Right atrium auricular region (tissue), 2 donors: ENCODE results near the gene NUDT12. TPM values are rescaled to one million over a fixed set of nuclear protein-coding genes. Genes with fewer than 3 reads are reported as not detected.

Experiments used
- DNase-seq: peaks from one replicate; pipeline ENCODE4 v3.0.0-alpha.2; 2019; ENCODE audit warnings: low spot score
- H3K27ac ChIP-seq, 2 donors: fragments of 200-600 bp; sonication (generic); 1 replicate in 1 of 2; 2 replicates in 1 of 2; pipeline ENCODE4 v1.5.1; 2016 to 2019
- H3K27me3 ChIP-seq, 2 donors: fragments of 200-600 bp; sonication (generic); one replicate each; pipeline versions ENCODE4 v1.5.1 to v1.6.0; 2017 to 2019
- H3K36me3 ChIP-seq: fragments of 200-600 bp; sonication (generic); one replicate; pipeline ENCODE4 v1.5.1; 2016
- H3K4me1 ChIP-seq, 2 donors: fragments of 200-600 bp; sonication (generic); one replicate each; pipeline versions ENCODE4 v1.5.1 to v1.6.0; 2017 to 2019
- H3K4me3 ChIP-seq, 2 donors: fragments of 200-600 bp; sonication (generic); 1 replicate in 1 of 2; 2 replicates in 1 of 2; pipeline ENCODE4 v1.5.1; 2017 to 2019; ENCODE audit warnings: mild to moderate bottlenecking in 1 of 2, moderate library complexity in 1 of 2
- H3K9me3 ChIP-seq, 2 donors: fragments of 200-600 bp; sonication (generic); one replicate each; pipeline ENCODE4 v1.5.1; 2019
- total RNA-seq, 2 donors: library from RNA; depleted of rRNA; stranded (reverse); fragments of >200 nt; gene quantifications; one replicate each; pipeline ENCODE4 v1.1.0, GENCODE V29; 2016
- TF ChIP-seq, protein P1 (sequence below), 2 donors: fragments of 200-600 bp; sonication (generic); IDR thresholded peaks; one replicate each; pipeline ENCODE4 v1.5.1; 2019; ENCODE audit warnings: antibody characterized with exemption in 2 of 2

Gene NUDT12
- total RNA-seq, 2 donors from 2014 or later: 6.2 to 11.5 TPM

GRCh38 chr5:103598997-103599566 is 36.5 kb upstream of the NUDT12 start:
- TF ChIP-seq, protein P1, sequence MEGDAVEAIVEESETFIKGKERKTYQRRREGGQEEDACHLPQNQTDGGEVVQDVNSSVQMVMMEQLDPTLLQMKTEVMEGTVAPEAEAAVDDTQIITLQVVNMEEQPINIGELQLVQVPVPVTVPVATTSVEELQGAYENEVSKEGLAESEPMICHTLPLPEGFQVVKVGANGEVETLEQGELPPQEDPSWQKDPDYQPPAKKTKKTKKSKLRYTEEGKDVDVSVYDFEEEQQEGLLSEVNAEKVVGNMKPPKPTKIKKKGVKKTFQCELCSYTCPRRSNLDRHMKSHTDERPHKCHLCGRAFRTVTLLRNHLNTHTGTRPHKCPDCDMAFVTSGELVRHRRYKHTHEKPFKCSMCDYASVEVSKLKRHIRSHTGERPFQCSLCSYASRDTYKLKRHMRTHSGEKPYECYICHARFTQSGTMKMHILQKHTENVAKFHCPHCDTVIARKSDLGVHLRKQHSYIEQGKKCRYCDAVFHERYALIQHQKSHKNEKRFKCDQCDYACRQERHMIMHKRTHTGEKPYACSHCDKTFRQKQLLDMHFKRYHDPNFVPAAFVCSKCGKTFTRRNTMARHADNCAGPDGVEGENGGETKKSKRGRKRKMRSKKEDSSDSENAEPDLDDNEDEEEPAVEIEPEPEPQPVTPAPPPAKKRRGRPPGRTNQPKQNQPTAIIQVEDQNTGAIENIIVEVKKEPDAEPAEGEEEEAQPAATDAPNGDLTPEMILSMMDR (IDR thresholded peaks at IDR 0.05): no peak
- H3K27me3 ChIP-seq: no peaks in the 10 kb centered on the region
- H3K4me1 ChIP-seq: no peaks in the 10 kb centered on the region
- no peak overlapping the region for H3K27ac ChIP-seq
- H3K4me3 ChIP-seq: no peak overlapping the region
- DNase-seq: no peak
- H3K9me3 ChIP-seq: no peaks in the 10 kb centered on the region
- no peaks in the 10 kb centered on the region for H3K36me3 ChIP-seq

GRCh38 chr5:103590221-103590620 is 27.6 kb upstream of the NUDT12 start:
- no peak overlapping the region for H3K27ac ChIP-seq
- TF ChIP-seq, protein P1 (IDR thresholded peaks at IDR 0.05): no peak
- H3K4me1 ChIP-seq: no peaks in the 10 kb centered on the region
- H3K27me3 ChIP-seq: no peaks in the 10 kb centered on the region
- no peaks in the 10 kb centered on the region for H3K36me3 ChIP-seq
- no peaks in the 10 kb centered on the region for H3K9me3 ChIP-seq
- no peak for DNase-seq
- no peak overlapping the region for H3K4me3 ChIP-seq

DNA sequence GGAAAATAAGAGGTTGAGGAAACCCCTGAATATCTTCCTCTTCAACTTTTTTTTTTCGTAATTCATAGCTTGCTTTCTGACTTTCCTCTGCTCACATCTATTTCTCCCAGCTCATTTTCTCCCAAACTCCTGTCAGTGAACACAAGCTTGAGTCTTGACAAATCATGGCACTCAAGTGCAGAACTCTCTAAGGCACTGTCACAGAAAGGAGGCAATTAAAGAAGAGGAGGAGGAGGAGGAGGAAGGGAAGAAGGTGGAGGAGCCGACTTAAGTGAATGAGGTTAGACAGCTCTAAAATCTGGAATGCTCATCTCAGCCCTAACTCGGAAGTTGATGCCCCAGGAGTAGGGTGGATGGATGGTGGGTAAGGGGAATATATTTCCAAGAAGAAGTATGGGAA is 27.2 kb upstream of the NUDT12 start:
- Histone ChIP-seq H3K27ac (no peak overlapping the region), H3K36me3 (no peaks in the 10 kb centered on the region), H3K27me3 (no peaks in the 10 kb centered on the region), H3K4me1 (no peaks in the 10 kb centered on the region), H3K4me3 (no peak overlapping the region), H3K9me3 (no peaks in the 10 kb centered on the region)
- TF ChIP-seq, protein P1 (IDR thresholded peaks at IDR 0.05): no peak
- DNase-seq: no peak

DNA sequence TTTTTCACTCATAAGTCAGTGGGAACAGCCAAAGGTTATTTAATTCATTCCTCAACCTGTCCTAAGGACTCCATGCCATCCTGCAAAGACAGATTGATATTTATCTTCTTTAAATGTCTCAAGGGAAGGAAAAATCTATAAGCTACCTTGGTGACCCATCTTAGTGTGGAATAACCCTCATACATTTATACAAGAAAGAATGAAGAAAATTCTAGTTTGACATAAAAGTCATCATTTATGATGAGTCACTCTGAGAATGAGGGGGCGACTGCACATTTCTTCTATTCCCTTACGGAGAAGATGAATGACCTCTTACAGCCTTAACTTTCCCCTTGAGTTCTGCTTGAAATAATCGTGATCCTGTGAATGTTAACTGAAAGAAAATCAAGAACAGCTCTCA is 26.8 kb upstream of the NUDT12 start:
- Histone ChIP-seq H3K36me3 (no peaks in the 10 kb centered on the region), H3K4me3 (no peak overlapping the region), H3K27me3 (no peaks in the 10 kb centered on the region), H3K27ac (no peak overlapping the region), H3K4me1 (no peaks in the 10 kb centered on the region), H3K9me3 (no peaks in the 10 kb centered on the region)
- DNase-seq: no peak
- TF ChIP-seq, protein P1 (IDR thresholded peaks at IDR 0.05): no peak

GRCh38 chr5:103587185-103587748 is 24.7 kb upstream of the NUDT12 start:
- TF ChIP-seq, protein P1 (IDR thresholded peaks at IDR 0.05): peak in 1 of 2 donors; percentile 56
- DNase-seq: no peak
- H3K4me1 ChIP-seq: no peaks in the 10 kb centered on the region
- H3K4me3 ChIP-seq: no peak overlapping the region
- H3K27me3 ChIP-seq: no peaks in the 10 kb centered on the region
- H3K9me3 ChIP-seq: no peaks in the 10 kb centered on the region
- H3K36me3 ChIP-seq: no peaks in the 10 kb centered on the region
- H3K27ac ChIP-seq: no peak overlapping the region

GRCh38 chr5:103582364-103582763 is 19.8 kb upstream of the NUDT12 start:
- DNase-seq: no peak
- H3K4me3 ChIP-seq: no peak overlapping the region
- no peak overlapping the region for H3K27ac ChIP-seq
- TF ChIP-seq, protein P1 (IDR thresholded peaks at IDR 0.05): peak in 1 of 2 donors; percentile 60
- no peaks in the 10 kb centered on the region for H3K27me3 ChIP-seq
- no peaks in the 10 kb centered on the region for H3K36me3 ChIP-seq
- no peaks in the 10 kb centered on the region for H3K4me1 ChIP-seq
- H3K9me3 ChIP-seq: no peaks in the 10 kb centered on the region
